Loucy (cell line): ENCODE results near the gene SLC27A2.

Source experiments
- EZH2phosphoT487 ChIP-seq: fragments of 200-600 bp; IDR thresholded peaks from 2 replicates; pipeline ENCODE4 v1.6.1; 2018; ENCODE audit warnings: antibody characterized with exemption, mild to moderate bottlenecking, moderate library complexity, borderline replicate concordance
- TF ChIP-seq, protein P1 (sequence below): fragments of 200-600 bp; sonication (generic); conservative IDR thresholded peaks from 2 replicates; pipeline ENCODE4 v1.5.1; 2014; ENCODE audit warnings: mild to moderate bottlenecking, antibody characterized with exemption, low read length

GRCh38 chr15:50187997-50188396 lies 6.0 kb downstream of the SLC27A2 start:
- no peak for TF ChIP-seq EZH2phosphoT487
- TF ChIP-seq, protein P1, sequence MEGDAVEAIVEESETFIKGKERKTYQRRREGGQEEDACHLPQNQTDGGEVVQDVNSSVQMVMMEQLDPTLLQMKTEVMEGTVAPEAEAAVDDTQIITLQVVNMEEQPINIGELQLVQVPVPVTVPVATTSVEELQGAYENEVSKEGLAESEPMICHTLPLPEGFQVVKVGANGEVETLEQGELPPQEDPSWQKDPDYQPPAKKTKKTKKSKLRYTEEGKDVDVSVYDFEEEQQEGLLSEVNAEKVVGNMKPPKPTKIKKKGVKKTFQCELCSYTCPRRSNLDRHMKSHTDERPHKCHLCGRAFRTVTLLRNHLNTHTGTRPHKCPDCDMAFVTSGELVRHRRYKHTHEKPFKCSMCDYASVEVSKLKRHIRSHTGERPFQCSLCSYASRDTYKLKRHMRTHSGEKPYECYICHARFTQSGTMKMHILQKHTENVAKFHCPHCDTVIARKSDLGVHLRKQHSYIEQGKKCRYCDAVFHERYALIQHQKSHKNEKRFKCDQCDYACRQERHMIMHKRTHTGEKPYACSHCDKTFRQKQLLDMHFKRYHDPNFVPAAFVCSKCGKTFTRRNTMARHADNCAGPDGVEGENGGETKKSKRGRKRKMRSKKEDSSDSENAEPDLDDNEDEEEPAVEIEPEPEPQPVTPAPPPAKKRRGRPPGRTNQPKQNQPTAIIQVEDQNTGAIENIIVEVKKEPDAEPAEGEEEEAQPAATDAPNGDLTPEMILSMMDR = no peak
